ENCODE results near the gene ZBED2. TPM values are rescaled to one million over a fixed set of nuclear protein-coding genes. Genes with fewer than 3 reads are reported as not detected.

ZBED2 gene
- total and polyA plus RNA-seq, 2 of the 13 experiments (the other 11 are each of a cell fraction or from before 2014, with no cell fraction given) = 0.04 TPM; not detected in 1

DNA sequence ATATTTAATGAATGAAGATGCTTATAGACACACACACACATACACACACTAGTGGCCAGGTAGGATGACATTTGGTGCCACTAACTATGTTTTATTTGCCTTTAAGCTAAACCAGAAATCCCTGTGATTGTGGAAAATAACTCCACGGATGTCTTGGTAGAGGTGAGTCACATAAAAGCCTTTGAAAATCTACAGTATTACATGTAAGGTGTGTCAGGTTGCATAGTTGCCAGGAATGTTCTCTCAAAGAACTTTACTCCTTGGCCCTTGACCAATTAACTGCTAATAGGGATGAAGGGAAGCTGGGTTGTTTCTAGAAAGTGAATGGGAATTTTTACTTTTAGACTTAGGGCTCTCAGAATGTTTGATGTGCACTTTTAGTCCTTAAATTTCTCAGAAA lies 9.9 kb downstream of the ZBED2 start:
- Histone ChIP-seq H3K4me2 (ENCODE audit: low read depth, low read length) (no peak overlapping the region), H3K4me1 (ENCODE audit: insufficient read depth, low read length) (no peaks in the 10 kb centered on the region), H2AFZ (ENCODE audit: low read length) (no peak overlapping the region), H3K9ac (ENCODE audit: insufficient read depth, low read depth, low read length) (no peak overlapping the region), H3K79me2 (ENCODE audit: insufficient read depth, low read length) (no peaks in the 10 kb centered on the region), H3K9me3 (ENCODE audit: low read length) (no peaks in the 10 kb centered on the region), H3K4me3 (replicated peaks in 1 of 3; ENCODE audit: insufficient read depth in 1 of 3, low read depth in 2 of 3, low read length in 3 of 3) (no peak overlapping the region), H3K27ac (ENCODE audit: extremely low read length, insufficient read depth, low read length) (no peak overlapping the region), H3K27me3 (ENCODE audit: control insufficient read depth in 1 of 2, insufficient read depth in 2 of 2, low read length in 2 of 2) (no peaks in the 10 kb centered on the region), H3K36me3 (replicated peaks in 1 of 2; ENCODE audit: control insufficient read depth in 1 of 2, insufficient read depth in 2 of 2, low read length in 2 of 2) (no peaks in the 10 kb centered on the region), H4K20me1 (ENCODE audit: insufficient read depth, low read length) (no peaks in the 10 kb centered on the region)
- FAIRE-seq (no peak), DNase-seq (ENCODE audit: low spot score) (peak; percentile 21), ATAC-seq (no peak)
- ChIA-PET CTCF (ENCODE audit: low intra/inter-chr PET ratio, low total read pairs) (no interaction called here), POLR2A (no interaction called here)
- BruUV-seq (replicated peaks) = no TSS peak
- in situ Hi-C loops (cut with HindIII; ENCODE audit: extremely low pct_ligation_motif_present, low pct_unique_long_range_greater_than_20kb) (no loop called here), intact Hi-C loops (cut with micrococcal nuclease; ENCODE audit: unreplicated experiment) (no loop called here)
- WGBS (ENCODE audit: low lambda C conversion rate) = 5% methylated on average over 1 of the region's 1 CpG
- TF ChIP-seq CENPT (CRISPR knock-in tag; IDR thresholded peaks at IDR 0.05; ENCODE audit: low read depth) (no peak), ZNF292 (CRISPR knock-in tag; IDR thresholded peaks at IDR 0.05; ENCODE audit: borderline replicate concordance, low read depth) (no peak), AGO1 (IDR thresholded peaks at IDR 0.05; ENCODE audit: low read depth, low read length, poor library complexity, severe bottlenecking) (no peak), ZNF414 (CRISPR knock-in tag; IDR thresholded peaks at IDR 0.05) (no peak), ZNF205 (CRISPR knock-in tag; IDR thresholded peaks at IDR 0.05) (no peak)
- TF ChIP-seq, protein P1, sequence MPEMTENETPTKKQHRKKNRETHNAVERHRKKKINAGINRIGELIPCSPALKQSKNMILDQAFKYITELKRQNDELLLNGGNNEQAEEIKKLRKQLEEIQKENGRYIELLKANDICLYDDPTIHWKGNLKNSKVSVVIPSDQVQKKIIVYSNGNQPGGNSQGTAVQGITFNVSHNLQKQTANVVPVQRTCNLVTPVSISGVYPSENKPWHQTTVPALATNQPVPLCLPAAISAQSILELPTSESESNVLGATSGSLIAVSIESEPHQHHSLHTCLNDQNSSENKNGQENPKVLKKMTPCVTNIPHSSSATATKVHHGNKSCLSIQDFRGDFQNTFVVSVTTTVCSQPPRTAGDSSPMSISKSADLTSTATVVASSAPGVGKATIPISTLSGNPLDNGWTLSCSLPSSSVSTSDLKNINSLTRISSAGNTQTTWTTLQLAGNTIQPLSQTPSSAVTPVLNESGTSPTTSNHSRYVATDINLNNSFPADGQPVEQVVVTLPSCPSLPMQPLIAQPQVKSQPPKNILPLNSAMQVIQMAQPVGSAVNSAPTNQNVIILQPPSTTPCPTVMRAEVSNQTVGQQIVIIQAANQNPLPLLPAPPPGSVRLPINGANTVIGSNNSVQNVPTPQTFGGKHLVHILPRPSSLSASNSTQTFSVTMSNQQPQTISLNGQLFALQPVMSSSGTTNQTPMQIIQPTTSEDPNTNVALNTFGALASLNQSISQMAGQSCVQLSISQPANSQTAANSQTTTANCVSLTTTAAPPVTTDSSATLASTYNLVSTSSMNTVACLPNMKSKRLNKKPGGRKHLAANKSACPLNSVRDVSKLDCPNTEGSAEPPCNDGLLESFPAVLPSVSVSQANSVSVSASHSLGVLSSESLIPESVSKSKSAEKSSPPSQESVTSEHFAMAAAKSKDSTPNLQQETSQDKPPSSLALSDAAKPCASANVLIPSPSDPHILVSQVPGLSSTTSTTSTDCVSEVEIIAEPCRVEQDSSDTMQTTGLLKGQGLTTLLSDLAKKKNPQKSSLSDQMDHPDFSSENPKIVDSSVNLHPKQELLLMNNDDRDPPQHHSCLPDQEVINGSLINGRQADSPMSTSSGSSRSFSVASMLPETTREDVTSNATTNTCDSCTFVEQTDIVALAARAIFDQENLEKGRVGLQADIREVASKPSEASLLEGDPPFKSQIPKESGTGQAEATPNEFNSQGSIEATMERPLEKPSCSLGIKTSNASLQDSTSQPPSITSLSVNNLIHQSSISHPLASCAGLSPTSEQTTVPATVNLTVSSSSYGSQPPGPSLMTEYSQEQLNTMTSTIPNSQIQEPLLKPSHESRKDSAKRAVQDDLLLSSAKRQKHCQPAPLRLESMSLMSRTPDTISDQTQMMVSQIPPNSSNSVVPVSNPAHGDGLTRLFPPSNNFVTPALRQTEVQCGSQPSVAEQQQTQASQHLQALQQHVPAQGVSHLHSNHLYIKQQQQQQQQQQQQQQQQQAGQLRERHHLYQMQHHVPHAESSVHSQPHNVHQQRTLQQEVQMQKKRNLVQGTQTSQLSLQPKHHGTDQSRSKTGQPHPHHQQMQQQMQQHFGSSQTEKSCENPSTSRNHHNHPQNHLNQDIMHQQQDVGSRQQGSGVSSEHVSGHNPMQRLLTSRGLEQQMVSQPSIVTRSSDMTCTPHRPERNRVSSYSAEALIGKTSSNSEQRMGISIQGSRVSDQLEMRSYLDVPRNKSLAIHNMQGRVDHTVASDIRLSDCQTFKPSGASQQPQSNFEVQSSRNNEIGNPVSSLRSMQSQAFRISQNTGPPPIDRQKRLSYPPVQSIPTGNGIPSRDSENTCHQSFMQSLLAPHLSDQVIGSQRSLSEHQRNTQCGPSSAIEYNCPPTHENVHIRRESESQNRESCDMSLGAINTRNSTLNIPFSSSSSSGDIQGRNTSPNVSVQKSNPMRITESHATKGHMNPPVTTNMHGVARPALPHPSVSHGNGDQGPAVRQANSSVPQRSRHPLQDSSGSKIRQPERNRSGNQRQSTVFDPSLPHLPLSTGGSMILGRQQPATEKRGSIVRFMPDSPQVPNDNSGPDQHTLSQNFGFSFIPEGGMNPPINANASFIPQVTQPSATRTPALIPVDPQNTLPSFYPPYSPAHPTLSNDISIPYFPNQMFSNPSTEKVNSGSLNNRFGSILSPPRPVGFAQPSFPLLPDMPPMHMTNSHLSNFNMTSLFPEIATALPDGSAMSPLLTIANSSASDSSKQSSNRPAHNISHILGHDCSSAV (CRISPR knock-in tag; IDR thresholded peaks at IDR 0.05; ENCODE audit: borderline replicate concordance) = no peak
- TF ChIP-seq, protein P2, sequence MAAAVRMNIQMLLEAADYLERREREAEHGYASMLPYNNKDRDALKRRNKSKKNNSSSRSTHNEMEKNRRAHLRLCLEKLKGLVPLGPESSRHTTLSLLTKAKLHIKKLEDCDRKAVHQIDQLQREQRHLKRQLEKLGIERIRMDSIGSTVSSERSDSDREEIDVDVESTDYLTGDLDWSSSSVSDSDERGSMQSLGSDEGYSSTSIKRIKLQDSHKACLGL (CRISPR knock-in tag; IDR thresholded peaks at IDR 0.05) = no peak
- TF ChIP-seq, protein P3, sequence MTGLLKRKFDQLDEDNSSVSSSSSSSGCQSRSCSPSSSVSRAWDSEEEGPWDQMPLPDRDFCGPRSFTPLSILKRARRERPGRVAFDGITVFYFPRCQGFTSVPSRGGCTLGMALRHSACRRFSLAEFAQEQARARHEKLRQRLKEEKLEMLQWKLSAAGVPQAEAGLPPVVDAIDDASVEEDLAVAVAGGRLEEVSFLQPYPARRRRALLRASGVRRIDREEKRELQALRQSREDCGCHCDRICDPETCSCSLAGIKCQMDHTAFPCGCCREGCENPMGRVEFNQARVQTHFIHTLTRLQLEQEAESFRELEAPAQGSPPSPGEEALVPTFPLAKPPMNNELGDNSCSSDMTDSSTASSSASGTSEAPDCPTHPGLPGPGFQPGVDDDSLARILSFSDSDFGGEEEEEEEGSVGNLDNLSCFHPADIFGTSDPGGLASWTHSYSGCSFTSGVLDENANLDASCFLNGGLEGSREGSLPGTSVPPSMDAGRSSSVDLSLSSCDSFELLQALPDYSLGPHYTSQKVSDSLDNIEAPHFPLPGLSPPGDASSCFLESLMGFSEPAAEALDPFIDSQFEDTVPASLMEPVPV (CRISPR knock-in tag; IDR thresholded peaks at IDR 0.05) = no peak
